Activated CD4-positive, alpha-beta T cell treated with anti-CD3 and anti-CD28 coated beads, Interleukin-2, amount 50 U/mL, for 16 hours (primary cell): ENCODE results near the gene ANTXR1.

ENCODE experiments used
- DNase-seq: peaks from one replicate; pipeline ENCODE4 v3.0.0-alpha.2; 2020

The ANTXR1 gene

GRCh38 chr2:69034845-69035244, 21.9 kb downstream of the ANTXR1 start:
- no peak for DNase-seq

- no peak for DNase-seq
Measured at GRCh38 chr2:69036926-69037325, 23.9 kb downstream of the ANTXR1 start.

GRCh38 chr2:69041214-69041613, 28.2 kb downstream of the ANTXR1 start:
- no peak for DNase-seq

GRCh38 chr2:69043736-69044400, 30.9 kb downstream of the ANTXR1 start:
- DNase-seq, result no peak

GRCh38 chr2:69046221-69046662, 33.3 kb downstream of the ANTXR1 start:
- DNase-seq, result no peak

GRCh38 chr2:69047625-69048145, 34.7 kb downstream of the ANTXR1 start:
- no peak for DNase-seq

GRCh38 chr2:69050802-69051201, 37.8 kb downstream of the ANTXR1 start:
- DNase-seq, result no peak

GRCh38 chr2:69053416-69053965, 40.5 kb downstream of the ANTXR1 start:
- DNase-seq, result no peak

- DNase-seq, result peak; percentile 88
Measured at GRCh38 chr2:69054431-69054830, 41.5 kb downstream of the ANTXR1 start.

- DNase-seq, result no peak
Measured at GRCh38 chr2:69055688-69056470, 42.9 kb downstream of the ANTXR1 start.

GRCh38 chr2:69057660-69058059, 44.7 kb downstream of the ANTXR1 start:
- DNase-seq, result no peak

- no peak for DNase-seq
Measured at GRCh38 chr2:69059731-69060290, 46.8 kb downstream of the ANTXR1 start.

- no peak for DNase-seq
Measured at GRCh38 chr2:69060938-69061501, 48.0 kb downstream of the ANTXR1 start.

- DNase-seq, result no peak
Measured at GRCh38 chr2:69061525-69061924, 48.5 kb downstream of the ANTXR1 start.

- DNase-seq, result no peak
Measured at GRCh38 chr2:69062307-69062962, 49.5 kb downstream of the ANTXR1 start.

- DNase-seq, result no peak
Measured at GRCh38 chr2:69065735-69066336, 52.9 kb downstream of the ANTXR1 start.

GRCh38 chr2:69067026-69067630, 54.1 kb downstream of the ANTXR1 start:
- DNase-seq, result no peak

GRCh38 chr2:69067866-69068265, 54.9 kb downstream of the ANTXR1 start:
- no peak for DNase-seq

GRCh38 chr2:69070969-69071368, 58.0 kb downstream of the ANTXR1 start:
- DNase-seq, result no peak

GRCh38 chr2:69073928-69074570, 61.1 kb downstream of the ANTXR1 start:
- no peak for DNase-seq

- no peak for DNase-seq
Measured at GRCh38 chr2:69074918-69075317, 61.9 kb downstream of the ANTXR1 start.
